Fibroblast of skin of back (primary cell): ENCODE data around the gene KANSL3. TPM values are rescaled to one million over a fixed set of nuclear protein-coding genes. Genes with fewer than 3 reads are reported as not detected.
"Not testable (repeated sequence)": the region's sequence is repeated elsewhere in the genome, so short reads cannot be mapped to it uniquely, and the experiment has no call there.

Experiments used
- DNase-seq: peaks from one replicate; pipeline ENCODE4 v3.0.0-alpha.2; 2013
- polyA plus RNA-seq, 2 experiments: library from polyadenylated mRNA; unstranded; fragments of 120-200 nt; gene quantifications; one replicate each; pipeline ENCODE4 v1.2.1, GENCODE V29; 2013; ENCODE audit not compliant: insufficient read length in 2 of 2

KANSL3 gene
- 21.9 TPM for polyA plus RNA-seq (2013, experiment 1 of 2; ENCODE audit: insufficient read length)
- polyA plus RNA-seq (2013, experiment 2 of 2; ENCODE audit: insufficient read length): 18.5 TPM

DNA sequence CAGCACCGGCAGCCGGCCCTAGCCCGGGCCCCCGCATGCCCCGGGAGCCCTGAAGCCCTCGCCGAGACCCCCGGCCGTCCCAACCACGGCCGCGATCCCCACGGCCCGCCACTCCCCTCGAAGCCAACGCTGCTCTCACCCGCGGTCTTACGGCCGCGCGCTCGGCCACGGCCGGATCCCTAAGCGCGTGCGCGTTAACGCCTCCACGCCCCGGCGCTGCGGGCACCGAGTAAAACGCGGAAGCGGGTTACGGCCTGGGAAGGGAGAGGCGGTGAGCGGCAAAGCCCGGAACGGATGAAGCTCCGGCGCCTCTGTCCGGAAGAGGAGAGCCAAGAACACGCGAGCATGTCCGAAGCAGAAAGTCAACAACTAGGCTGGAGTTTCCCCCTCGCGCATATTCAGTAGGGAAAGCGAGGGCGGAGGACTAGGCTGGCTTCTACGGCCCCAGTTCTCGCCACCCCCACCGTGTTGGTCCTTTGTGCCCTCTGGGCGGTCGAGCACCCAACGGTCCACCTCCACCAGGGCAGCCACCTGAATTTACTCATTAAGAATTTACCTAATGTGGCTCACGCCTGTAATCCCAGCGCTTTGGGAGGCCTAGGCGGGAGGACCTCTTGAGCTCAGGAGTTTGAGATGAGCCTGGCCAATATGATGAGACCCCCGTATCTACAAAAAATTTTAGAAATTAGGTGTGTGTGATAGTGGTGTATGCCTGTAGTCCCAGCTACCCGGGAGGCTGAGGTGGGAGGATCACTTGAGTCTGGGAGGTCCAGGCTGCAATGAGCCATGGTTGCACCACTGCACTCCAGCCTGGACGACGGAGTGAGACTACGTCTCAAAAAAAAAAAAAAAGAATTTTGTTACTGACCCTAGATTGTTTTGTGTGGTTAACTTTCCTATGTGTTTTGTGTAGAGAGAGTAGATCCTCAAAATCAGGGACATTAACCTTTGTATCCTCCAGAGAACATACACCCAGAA lies at the start of gene KANSL3:
TSS of gene KANSL3 (minus strand) at position 169 of the 978 bp plus-strand sequence. CDS start 1,177 bp downstream, outside the sequence.
- DNase-seq: peak; percentile 89

DNA sequence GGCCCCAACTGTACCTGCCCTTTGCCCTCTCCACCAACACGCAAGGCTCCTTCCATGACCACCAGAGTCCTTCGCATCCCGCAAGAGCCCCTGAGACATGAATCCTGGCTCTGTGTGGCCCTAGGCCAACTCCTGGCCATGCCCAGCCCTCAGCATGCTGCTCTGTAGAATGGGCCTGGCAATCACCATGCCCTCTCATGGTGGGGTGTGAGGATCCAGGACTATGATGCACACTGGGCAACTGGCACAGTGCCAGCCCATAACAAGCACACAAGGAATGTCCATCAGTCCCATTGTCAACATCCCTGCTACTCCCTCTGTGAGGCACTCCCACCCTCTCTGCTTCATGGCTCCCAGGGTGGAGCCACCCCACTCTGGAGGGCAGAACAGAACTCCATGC lies 49.2 kb upstream of the KANSL3 start:
- peak; percentile 19 for DNase-seq

DNA sequence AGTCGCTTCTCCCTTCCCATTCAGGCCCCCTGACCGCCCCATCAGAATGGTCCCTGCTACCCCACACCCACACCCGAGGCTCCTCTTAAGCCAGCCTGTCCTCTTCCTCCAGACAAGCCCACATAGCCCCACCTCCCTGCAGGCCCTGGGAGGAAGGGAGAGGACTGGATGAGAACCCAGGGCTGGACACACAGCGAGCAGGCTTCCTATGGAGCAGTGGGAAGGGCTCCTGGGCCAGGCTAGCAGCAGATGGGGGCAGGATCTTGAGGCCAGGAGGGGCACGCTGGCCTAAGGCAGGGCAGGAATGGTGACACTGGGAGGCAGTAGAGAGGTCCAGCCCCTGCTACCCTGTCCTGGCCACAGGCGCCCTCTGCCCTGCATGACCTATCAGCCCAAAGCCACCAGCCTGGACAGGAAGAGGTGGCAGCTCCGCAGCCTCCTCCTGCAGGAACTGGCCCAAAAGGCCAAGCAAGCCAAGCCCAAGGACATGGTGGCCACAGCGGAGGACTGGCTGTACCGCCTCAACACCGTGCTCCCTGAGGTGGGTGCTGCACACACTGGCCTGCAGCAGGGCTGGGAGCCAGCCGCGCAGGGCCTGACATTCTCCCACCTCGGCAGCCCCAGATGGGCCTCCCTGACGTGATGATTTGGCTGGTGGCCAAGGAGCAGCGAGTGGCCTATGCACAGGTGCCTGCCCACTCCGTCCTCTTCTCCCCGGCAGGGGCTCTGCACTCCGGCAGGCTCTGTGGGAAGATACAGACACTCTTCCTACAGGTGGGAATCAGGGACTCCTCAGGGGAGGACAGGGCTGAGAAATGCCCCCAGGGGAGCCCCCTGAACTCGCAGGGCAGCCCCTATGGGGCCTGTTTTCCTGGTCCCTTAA lies 47.7 kb upstream of the KANSL3 start:
- DNase-seq: peak; percentile 13

DNA sequence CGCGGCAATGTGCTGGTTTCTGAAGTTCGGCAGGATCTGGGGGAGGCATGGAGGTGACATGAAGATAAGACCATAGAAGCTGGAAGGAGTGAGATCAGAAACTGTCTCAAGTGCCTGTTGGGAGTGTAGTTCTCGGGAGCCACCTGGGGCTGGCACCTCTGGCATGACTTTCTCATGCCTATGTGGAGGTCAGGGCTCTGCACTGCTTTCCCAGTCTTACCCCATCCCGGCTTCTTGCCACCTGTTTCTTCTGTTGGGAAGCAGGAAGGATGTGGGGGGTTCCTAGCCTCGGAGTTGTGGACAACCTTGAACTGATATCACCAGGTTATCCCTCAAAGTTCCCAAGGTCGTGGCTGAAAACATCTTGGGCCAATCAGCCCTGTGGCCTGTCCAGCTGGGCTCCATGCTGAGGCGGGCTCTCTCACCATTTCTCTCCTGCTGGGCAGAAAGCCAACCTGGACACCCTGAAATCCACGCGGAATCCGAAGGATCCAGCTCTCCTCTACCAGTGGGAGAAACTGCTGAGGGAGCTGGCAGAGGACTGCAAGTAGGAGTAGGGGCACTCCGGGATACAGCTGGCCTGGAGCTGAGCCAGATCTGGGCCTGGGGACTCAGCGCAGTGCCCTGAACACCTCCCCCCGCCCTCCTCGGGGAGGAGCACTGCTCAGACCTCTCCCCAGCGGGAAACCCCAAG lies 46.9 kb upstream of the KANSL3 start:
- DNase-seq: no peak

DNA sequence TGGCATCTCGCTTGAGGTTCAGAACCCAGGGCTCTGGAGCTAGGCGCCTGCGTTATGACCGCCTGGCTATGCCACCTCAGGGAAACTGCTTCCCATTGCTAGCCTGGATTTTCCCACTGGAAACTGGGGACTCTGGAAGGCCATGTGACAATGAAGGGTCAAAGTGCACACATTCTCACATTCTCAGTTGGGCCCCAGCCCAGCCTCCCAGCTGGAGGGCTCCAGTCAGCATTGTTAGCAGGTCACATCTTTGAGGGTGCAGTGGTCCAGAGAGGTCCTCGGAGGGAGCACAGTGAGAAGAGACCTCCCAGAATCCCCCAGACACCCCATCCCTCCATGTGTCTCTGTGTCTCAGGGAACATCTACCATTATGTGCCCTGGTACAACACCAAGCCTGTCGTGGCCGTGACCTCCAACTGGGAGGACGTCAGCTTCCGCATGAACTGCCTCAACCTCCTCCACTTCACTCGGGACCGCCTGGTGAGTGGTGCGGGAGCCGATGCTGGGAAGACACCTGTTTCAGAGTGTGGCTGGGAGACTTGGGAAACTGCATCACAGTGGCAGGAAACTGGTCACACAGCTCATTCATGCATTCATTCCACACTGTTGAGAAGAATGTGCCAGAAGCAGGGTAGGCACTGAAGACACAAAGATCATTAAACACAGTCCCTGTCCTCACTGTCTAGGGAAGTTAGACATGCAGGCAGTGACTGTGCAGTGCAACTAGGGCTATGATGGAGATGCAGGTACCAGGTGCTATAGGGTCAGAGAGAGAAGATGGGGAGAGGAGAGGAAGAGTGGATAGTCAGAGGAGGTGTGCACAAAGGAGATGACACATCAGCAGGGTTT lies 46.1 kb upstream of the KANSL3 start:
- DNase-seq: no peak

DNA sequence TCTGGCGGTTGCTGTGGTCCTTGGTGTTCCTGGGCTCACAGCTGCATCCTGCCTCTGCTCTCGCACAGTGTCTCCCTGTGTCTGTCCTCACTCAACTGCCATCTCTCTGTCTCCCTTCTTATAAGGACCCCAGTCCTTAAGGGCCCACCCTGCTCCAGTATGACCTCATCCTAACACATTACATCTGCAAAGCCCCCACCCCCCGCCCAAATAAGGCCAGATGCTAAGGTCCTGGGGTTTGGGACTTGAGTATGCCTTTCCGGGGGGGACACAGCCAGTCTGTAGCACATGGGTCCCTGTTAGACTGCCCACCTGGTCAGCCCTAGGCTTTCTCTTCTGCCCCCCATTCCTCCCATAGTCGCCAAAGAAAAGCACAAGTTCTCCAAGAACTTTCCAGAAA lies 45.2 kb upstream of the KANSL3 start:
- DNase-seq: no peak

DNA sequence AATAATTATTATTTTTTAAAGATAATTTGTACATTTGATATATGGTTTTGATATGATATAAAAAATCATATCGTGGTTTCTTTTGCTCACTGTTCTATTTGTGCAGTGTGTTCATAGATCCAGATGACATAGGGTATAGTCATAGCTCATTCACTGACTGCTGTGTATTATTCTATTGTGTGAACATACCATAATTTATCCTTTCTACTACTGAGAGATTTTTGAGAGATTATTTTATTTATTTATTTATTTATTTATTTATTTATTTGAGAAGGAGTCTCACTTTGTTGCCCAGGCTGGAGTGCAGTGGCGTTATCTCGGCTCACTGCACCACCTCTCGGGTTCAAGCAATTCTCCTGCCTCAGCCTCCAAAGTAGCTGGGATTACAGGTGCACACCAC lies 43.4 kb upstream of the KANSL3 start:
- DNase-seq: no peak

DNA sequence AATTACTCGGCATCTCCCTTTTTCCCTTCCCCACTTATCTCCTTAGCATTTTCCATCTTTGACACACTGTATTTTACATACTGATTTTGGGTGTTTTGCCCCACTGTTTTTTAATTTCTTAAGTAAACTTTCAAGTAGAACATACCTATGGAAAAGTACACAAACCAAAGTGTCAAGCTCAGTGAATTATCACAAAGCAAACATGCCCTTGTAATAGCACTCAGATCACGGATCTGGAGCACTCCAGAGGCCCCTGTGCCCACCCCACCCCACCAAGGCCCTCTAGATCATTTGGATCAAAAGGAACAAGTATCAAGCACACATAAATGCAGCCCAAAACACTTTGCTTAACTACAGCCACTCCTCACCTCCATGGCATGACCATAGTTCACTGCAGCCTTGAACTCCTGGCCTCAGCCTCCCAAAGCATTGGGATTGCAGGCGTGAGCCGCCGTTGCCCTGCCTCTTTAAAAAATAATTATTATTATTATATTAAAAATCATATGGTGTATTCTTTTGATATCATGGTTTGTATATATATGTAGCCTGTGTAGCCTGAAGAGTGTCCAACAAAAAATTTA lies 42.5 kb upstream of the KANSL3 start:
- no peak for DNase-seq

DNA sequence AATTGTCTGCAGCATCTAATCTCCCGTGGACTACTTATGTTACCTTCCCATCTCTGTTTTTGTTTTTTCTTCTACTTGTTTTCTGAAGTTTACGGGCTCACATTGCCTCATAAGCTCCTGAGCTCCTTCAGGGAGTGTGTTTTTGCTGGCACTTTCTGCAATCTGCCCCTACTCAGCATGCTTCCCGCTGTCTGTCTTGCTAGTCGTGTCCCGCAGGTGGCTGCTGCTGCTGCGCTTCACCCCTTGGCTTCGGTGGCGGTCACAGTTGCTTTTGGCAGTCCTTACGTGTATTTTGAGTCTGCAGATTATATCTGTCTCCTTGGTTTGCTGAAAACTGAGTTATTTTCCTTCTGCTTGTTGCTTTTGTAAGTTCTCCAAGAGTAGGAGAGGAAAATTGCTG lies 41.7 kb upstream of the KANSL3 start:
- no peak for DNase-seq

DNA sequence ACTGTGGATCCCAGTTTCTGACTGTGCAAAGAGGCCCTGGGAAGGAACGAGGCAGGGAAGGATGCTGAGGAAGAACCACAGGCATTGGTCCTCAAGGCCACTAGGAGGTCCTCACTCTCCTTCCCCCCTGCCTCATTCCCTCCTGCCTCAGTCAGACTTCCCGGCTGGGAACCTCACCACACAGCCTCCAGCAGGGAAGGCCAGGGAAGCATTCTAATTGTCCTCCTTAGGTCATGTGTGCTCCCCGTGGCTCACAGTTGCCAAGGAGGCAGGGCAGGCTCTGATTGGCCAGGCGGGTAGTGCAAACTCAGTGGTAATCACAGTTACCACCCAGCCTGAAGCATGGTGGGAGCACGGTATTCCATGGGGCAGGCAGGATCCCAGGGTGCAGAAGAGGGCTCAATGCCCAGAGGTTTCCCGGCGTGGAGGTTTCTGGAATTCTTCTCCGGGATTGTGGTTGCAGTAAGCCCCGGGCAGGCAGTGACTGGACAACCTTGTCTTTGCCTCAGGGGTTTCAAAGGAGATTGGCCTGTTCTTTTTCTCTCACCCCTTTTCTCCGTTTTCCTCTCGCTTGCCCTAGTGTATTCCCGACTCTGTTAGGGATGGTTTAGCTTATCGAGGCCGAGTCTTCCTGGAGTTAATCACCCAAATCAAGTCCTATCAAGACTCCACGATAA lies 31.6 kb upstream of the KANSL3 start:
- no peak for DNase-seq

DNA sequence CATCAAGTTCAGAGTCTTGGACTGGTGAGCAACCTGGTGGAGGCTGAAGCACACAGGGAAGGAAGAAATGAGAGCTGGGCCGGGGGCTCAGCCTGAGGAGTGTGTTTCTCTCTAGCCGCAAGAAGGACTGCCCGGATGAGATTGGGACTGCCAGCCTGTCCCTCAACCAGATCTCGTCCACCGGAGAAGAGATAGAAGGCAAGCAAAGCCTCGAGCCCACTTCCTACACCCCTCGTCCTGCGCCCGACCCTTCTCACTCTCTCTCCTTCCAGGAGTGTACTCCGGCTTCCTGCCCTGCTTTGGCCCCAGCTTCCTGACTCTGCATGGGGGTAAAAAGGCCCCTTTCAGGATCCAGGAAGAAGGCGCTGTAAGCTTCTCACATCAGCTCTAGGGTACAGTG lies 30.7 kb upstream of the KANSL3 start:
- no peak for DNase-seq

DNA sequence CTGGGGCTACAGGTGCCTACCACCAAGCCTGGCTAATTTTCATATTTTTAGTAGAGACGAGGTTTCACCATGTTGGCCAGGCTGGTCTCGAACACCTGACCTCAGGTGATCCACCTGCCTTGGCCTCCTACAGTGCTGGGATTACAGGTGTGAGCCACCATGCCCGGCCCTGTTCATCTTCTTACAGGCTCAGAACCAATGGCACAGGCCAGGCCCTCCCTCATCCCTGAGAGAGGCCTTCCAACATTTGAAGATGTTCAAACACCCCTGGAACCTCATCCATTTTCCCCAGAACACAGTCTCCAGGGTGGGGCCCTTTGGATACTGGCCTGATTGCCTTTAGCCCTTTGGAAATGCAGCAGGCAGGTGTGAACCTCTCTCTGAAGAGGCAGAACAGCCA lies 27.6 kb upstream of the KANSL3 start:
- not testable (repeated sequence) for DNase-seq

DNA sequence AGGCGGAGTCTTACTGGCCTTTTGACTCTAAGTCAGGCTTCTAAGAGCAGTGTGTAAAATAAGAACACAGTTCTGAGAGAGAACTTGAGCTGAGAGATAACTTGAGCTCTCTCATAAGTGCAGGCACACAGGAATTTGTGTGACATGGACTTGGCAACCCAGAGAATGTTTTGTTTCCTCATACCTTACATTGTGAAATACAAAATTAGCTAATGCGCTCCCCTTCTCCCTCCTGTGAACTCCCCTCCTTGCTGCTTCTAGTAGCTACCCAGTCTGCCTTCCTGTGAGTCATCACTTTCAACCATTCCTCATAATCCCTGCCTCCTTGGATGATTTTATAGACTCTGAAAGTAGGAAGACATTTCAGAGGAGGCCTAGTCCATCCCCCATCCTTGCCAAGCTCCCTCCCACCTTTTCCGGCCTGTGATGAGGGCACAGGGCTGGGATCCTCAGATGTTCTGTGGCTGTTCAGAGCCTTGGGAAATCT lies 27.0 kb upstream of the KANSL3 start:
- peak; percentile 98 for DNase-seq

DNA sequence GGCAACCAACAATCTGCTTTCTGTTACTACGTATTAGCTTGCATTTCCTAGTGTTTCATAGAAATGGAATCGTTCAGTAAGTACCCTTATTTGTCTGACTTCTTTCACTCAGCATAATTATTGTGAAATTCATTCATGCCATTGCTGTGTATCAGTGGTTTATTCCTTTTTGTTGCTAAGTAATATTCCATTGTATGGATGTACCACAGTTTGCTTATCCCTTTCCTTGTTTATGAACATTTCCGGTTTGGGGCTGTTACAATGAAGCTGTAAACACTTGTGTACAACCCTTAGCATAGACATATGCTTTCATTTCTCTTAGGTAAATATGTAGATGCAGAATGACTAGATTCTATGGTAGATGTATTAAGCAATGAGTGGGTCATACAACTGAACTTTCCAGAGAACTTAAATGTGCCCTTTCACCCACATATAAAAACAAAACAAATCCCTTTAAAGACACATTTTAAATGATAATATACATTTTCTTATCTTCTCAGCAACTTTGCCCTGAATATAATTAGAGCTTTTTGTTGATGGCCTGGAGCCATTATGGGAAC lies 26.3 kb upstream of the KANSL3 start:
- no peak for DNase-seq

DNA sequence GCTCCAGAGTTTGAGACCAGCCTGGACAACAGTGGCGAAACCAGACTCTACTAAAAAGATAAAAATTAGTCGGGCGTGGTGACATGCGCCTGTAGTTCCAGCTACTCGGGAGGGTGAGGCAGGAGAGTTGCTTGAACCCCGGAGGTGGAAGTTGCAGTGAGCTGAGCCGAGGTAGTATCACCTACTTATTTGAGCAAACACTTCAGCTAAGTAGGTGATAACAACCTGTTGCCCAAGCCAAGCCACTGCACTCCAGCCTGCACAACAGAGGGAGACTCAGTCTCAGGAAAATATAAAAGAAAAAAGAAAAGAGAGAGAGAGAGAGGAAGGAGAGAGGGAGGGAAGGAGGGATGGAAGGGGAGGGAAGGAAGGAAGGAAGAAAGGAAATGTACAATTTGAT lies 25.7 kb upstream of the KANSL3 start:
- no peak for DNase-seq

DNA sequence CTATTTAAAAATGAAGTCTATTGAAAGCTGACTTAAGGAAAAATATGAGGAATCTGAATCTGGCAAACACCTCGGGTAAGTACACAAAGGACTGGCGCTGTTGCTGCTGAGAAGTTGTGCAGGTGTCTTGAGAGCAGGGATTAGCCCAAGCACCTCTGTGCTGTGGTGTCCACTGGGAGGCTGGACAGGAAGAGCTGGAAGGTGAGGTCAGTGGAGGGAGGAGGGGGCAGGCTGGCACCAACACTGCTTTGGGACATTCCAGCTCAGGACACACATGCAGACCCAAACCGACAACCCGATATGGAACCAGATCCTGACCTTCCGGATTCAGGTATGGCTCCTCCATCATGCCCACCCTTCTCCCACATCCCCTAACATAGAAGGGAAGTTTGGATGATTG lies 25.1 kb upstream of the KANSL3 start:
- DNase-seq: no peak

DNA sequence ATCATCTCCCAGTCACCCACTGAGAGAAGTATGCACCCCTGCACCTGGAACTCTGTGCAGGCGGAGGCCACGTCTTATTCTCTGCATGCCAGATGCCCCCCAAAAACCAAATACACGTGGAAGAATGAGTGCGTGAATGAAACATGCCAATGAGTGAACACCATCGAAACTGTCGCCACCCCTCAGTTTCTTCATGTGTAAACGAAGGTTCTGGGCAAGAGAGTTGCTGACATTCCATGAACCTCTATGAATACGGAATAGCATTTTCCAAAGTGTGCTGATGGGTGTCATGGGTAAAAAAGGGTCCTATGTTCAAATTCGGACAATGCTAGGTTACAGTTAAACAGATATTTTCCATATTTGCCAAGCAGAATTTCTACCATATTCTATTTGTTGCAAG lies 24.2 kb upstream of the KANSL3 start:
- no peak for DNase-seq

DNA sequence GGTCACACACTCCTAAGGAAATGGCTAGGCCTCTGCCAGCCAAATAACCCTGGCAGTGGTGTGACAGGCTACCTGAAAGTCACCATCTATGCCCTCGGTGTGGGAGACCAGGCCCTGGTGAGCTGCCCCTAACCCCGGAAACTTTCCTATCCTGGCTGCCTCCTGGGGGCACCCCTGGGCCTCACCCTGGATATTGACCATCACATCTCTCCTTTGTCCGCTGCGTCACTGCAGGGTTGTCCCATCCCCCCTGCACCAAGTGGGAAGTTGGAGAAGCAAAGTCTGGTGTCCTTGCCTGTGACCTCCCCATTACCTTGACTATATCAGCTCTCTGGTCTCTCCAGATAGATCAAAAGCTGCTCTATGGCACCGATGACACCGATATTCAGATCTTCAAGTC lies 23.2 kb upstream of the KANSL3 start:
- no peak for DNase-seq

DNA sequence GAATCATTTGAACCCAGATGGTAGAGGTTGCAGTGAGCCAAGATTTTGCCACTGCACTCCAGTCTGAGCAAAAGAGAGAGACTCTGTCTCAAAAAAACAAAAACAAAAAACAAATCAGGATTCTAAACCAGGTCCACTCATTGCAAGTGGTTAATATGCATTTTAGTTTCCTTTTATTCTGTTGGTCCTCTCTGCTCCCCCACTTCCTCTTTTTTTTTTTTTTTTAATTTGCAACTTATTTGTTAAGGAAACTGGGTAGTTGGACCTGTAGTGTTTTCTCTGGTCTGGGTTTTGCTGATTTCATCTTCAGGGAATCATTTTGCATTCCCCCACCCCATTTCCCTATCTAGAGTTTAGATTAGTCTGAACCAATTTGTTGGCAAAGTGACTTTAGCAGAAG lies 18.4 kb upstream of the KANSL3 start:
- DNase-seq: no peak

DNA sequence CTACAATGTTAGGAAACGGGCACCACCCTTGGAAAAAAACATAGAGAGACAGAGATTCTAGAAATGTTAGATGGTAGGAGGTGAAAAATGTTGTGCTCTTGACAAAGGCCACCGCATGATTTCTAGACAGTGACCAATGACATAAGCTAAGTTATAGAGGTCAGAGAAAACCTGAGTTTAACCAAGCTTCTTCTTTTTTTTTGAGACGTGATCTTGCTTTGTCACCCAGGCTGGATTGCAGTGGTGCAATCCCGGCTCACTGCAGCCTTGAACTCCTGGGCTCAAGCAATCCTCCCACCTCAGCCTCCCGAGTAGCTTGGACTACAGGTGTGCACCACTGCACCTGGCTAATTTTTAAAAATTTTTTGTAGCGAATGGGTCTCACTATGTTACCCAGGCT lies 17.4 kb upstream of the KANSL3 start:
- DNase-seq: no peak
